Keratinocyte (primary cell): ENCODE measurements around the gene TOMM5. TPM values are rescaled to one million over a fixed set of nuclear protein-coding genes. Genes with fewer than 3 reads are reported as not detected.

Experiments used
- DNase-seq: peaks from one replicate; pipeline ENCODE4 v3.0.0-alpha.2; 2011; ENCODE audit warnings: low read depth, missing footprints, low spot score
- FAIRE-seq: peaks from 2 replicates; lab custom pipeline; 2011; peaks lifted over from hg19 to GRCh38; lab: Jason Lieb, UNC
- H2AFZ ChIP-seq: 2 replicates; pipeline ENCODE4 v1.6.0; 2012; ENCODE audit warnings: low read length, control low read depth, inconsistent platforms; ENCODE audit not compliant: control insufficient read depth
- H3K27ac ChIP-seq: 2 replicates; pipeline ENCODE4 v1.5.1; 2011; ENCODE audit warnings: low read length; ENCODE audit not compliant: control insufficient read depth, insufficient read depth
- H3K27me3 ChIP-seq: 3 replicates; pipeline ENCODE4 v1.6.0; 2011; ENCODE audit warnings: low read length; ENCODE audit not compliant: control insufficient read depth, insufficient read depth; ENCODE audit errors: extremely low read depth
- H3K36me3 ChIP-seq, 2 experiments: 2 replicates in 1 of 2; 3 replicates in 1 of 2; pipeline ENCODE4 v1.5.1; 2011; ENCODE audit warnings: low read length in 2 of 2, mild to moderate bottlenecking in 1 of 2; ENCODE audit not compliant: control insufficient read depth in 2 of 2, insufficient read depth in 2 of 2; ENCODE audit errors: extremely low read depth in 1 of 2
- H3K4me1 ChIP-seq: 3 replicates; pipeline ENCODE4 v1.5.1; 2011; ENCODE audit warnings: low read length; ENCODE audit not compliant: control insufficient read depth, insufficient read depth; ENCODE audit errors: extremely low read depth
- H3K4me2 ChIP-seq: 3 replicates; pipeline ENCODE4 v1.6.0; 2011; ENCODE audit warnings: low read depth, low read length; ENCODE audit not compliant: control insufficient read depth, insufficient read depth; ENCODE audit errors: extremely low read depth
- H3K4me3 ChIP-seq, 3 experiments: fragments of 200-600 bp in 1 of 3; sonication (generic) in 1 of 3; 2 replicates in 2 of 3; 3 replicates in 1 of 3; pipeline ENCODE4 v1.5.1; 2011 to 2016; ENCODE audit warnings: low read length in 3 of 3, mild to moderate bottlenecking in 3 of 3, control low read depth in 2 of 3, inconsistent platforms in 1 of 3, low read depth in 1 of 3, mixed read lengths in 1 of 3, mixed run types in 1 of 3, moderate library complexity in 1 of 3; ENCODE audit not compliant: control insufficient read depth in 2 of 3, insufficient read depth in 2 of 3; ENCODE audit errors: extremely low read depth in 1 of 3
- H3K79me2 ChIP-seq: 2 replicates; pipeline ENCODE4 v1.6.0; 2012; ENCODE audit warnings: low read length; ENCODE audit not compliant: control insufficient read depth, insufficient read depth
- H3K9ac ChIP-seq: 3 replicates; pipeline ENCODE4 v1.6.0; 2011; ENCODE audit warnings: low read length; ENCODE audit not compliant: control insufficient read depth, insufficient read depth; ENCODE audit errors: extremely low read depth
- H3K9me1 ChIP-seq: 3 replicates; pipeline ENCODE4 v1.6.0; 2011; ENCODE audit warnings: low read length; ENCODE audit not compliant: control insufficient read depth, insufficient read depth; ENCODE audit errors: extremely low read depth
- H3K9me3 ChIP-seq: 2 replicates; pipeline ENCODE4 v1.5.1; 2012; ENCODE audit warnings: low read depth, low read length; ENCODE audit not compliant: control insufficient read depth
- H4K20me1 ChIP-seq: 3 replicates; pipeline ENCODE4 v1.6.0; 2011; ENCODE audit warnings: low read length; ENCODE audit not compliant: control insufficient read depth, insufficient read depth; ENCODE audit errors: extremely low read depth
- CTCF ChIP-seq, 3 experiments: IDR thresholded peaks in 1 of 3; conservative IDR thresholded peaks in 1 of 3; optimal IDR thresholded peaks in 1 of 3; 2 replicates in 2 of 3; 3 replicates in 1 of 3; pipeline versions ENCODE3 to v1.5.1; 2011; ENCODE audit warnings: low read length in 3 of 3, mild to moderate bottlenecking in 3 of 3, moderate library complexity in 2 of 3, control low read depth in 1 of 3, inconsistent platforms in 1 of 3; ENCODE audit not compliant: insufficient read depth in 2 of 3; ENCODE audit errors: extremely low read depth in 1 of 3
- EZH2 ChIP-seq: IDR thresholded peaks from one replicate; pipeline ENCODE4 v1.6.1; 2012; ENCODE audit warnings: inconsistent platforms, mild to moderate bottlenecking, low read length, moderate library complexity
- dilution Hi-C: fragments of 300-500 bp; cut with MboI; formaldehyde crosslinking; loops from one replicate; pipeline ENCODE4 v1.7.0; 2020; ENCODE audit warnings: low sequenced_read_pairs; ENCODE audit not compliant: extremely low pct_ligation_motif_present
- polyA plus RNA-seq, 5 experiments: library from polyadenylated mRNA; depleted of rRNA in 3 of 5; stranded (reverse) in 3 of 5; stranded (forward) in 1 of 5; unstranded in 1 of 5; fragments of >200 nt; gene quantifications; 1 replicate in 1 of 5; 2 replicates in 3 of 5; 3 replicates in 1 of 5; pipeline versions ENCODE4 v1.2.1 to v1.2.3, GENCODE V29; 2011 to 2012; ENCODE audit warnings: missing spikeins in 2 of 5, low read depth in 1 of 5, low replicate concordance in 1 of 5

The TOMM5 gene
- polyA plus RNA-seq, 1 donor (not counting 4 experiments of a cell fraction or from before 2014, with no cell fraction given) = 232 TPM

- H4K20me1 ChIP-seq = no peaks in the 10 kb centered on the region
- H3K27ac ChIP-seq = no peak overlapping the region
- no peak overlapping the region for H3K4me3 ChIP-seq
- H3K36me3 ChIP-seq = peaks cover 0 to 15% of the 10 kb centered on the region in 2 experiments
- no peaks in the 10 kb centered on the region for H3K27me3 ChIP-seq
- H3K9me3 ChIP-seq = no peaks in the 10 kb centered on the region
- H3K4me1 ChIP-seq = peaks cover 8% of the 10 kb centered on the region
- H3K9me1 ChIP-seq = no peaks in the 10 kb centered on the region
- no peak for TF ChIP-seq EZH2
- no peak for TF ChIP-seq CTCF (optimal IDR thresholded peaks at IDR 0.05 in 1 of 3, IDR thresholded peaks at IDR 0.05 in 1 of 3, conservative IDR thresholded peaks at IDR 0.05 in 1 of 3; ENCODE audit: extremely low read depth in 1 of 3, insufficient read depth in 2 of 3, low read length in 3 of 3)
- no peak overlapping the region for H3K4me2 ChIP-seq
- DNase-seq (no peak), FAIRE-seq (no peak)
- no peaks in the 10 kb centered on the region for H3K79me2 ChIP-seq
- H2AFZ ChIP-seq = no peak overlapping the region
- dilution Hi-C loops = no loop called here
- no peak overlapping the region for H3K9ac ChIP-seq
Observed at GRCh38 chr9:37541465-37541864, 50.9 kb downstream of the TOMM5 start.

- Histone ChIP-seq H3K9ac (no peak overlapping the region), H2AFZ (no peak overlapping the region), H3K9me1 (no peaks in the 10 kb centered on the region), H3K4me2 (no peak overlapping the region), H3K4me3 (no peak overlapping the region), H4K20me1 (no peaks in the 10 kb centered on the region), H3K4me1 (peaks cover 8% of the 10 kb centered on the region), H3K36me3 (peaks cover 0 to 18% of the 10 kb centered on the region in 2 experiments), H3K27me3 (no peaks in the 10 kb centered on the region), H3K79me2 (no peaks in the 10 kb centered on the region), H3K27ac (no peak overlapping the region), H3K9me3 (no peaks in the 10 kb centered on the region)
- DNase-seq = no peak
- dilution Hi-C loops = no loop called here
- no peak for FAIRE-seq
- no peak for TF ChIP-seq EZH2
- TF ChIP-seq CTCF (optimal IDR thresholded peaks at IDR 0.05 in 1 of 3, IDR thresholded peaks at IDR 0.05 in 1 of 3, conservative IDR thresholded peaks at IDR 0.05 in 1 of 3; ENCODE audit: extremely low read depth in 1 of 3, insufficient read depth in 2 of 3, low read length in 3 of 3) = peak in 1 of 3 experiments; percentile 5
Observed at GRCh38 chr9:37540634-37541033, 51.8 kb downstream of the TOMM5 start.
